HG02571 (cell line): Measurements from ENCODE around the gene GALT.
A peak's percentile ranks its signal among the peaks of the same experiment; 100 is the strongest.

Source experiments
- ATAC-seq: cut with Tn5 transposase; IDR thresholded peaks from one replicate; pipeline ENCODE4 v1.9.1; 2021; ENCODE audit warnings: mild to moderate bottlenecking, moderate library complexity; ENCODE audit not compliant: unreplicated experiment

The GALT gene

DNA sequence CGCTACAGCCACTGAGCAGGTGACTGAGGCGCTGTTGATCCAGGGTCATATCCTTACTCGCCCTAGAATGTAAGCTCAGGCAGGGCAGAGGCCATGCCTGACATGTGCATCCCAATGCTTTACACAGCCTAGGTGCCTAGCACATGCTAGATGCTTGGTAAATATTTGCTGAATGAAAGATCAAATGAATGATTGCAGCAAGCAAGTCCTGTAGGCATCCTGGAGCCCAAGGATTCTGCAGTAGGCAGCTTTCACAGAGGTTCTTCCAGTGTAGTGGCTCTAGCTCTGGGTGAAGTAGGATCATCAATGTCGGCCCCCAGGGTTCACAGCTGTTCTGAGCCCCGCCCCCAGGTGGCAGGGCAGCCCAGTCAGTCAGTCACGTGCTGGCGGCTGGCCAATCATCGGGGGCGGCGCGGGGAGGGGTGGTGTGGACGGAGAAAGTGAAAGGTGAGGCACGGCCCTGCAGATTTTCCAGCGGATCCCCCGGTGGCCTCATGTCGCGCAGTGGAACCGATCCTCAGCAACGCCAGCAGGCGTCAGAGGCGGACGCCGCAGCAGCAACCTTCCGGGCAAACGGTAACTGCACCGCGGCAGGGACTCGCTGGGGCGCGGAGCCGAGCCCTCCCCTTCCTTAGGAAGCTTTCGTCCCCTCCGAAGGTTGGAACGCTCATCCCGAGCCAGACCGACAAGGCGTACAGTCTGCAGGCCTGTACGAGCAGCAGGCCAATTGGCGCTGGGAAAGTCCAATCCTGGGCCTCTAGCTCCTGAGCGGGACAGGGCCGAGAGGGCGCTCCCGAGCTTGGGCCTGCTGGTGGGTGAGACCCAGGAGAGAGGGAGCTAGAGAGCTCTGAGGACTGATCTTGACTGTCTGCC, at the start of gene GALT:
Gene GALT (plus strand): TSS at position 465 of the 873 bp plus-strand sequence. CDS start 30 bp downstream, at position 495.
- ATAC-seq: peak; percentile 91

- ATAC-seq: no peak
Measured at GRCh38 chr9:34599546-34599945, 46.9 kb upstream of the GALT start.

GRCh38 chr9:34600908-34601307, 45.6 kb upstream of the GALT start:
- no peak for ATAC-seq

DNA sequence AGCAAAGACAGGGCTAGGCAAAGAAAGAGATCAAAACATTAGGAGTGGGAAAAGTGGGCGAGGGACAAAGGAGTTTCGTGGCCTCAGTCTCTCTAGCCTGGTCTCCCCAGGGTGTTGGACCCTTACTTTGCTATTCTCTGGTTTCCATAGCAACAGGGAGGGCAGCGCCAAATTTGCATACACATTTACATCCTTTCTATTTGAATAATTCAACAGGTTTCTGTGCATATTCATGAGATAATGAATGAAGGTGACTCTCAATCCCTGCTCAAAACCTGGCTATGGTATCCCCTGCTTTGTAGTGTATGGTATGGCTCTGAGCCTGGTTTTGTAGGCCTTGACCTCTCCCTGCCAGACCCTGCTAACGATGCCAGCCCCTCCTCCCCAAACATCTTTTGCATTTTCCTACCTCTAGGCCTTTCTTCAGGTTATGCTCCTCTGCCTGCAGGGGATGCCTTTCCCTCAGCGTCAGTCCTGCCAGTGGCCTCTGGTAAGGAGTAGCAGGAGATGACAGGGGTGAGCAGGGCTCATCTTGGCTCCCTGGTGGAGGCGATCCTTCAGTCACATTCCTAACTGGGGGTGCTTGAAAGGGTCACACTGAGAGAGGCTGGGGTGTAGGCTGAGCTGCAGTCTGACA, 44.4 kb upstream of the GALT start:
- ATAC-seq: no peak

DNA sequence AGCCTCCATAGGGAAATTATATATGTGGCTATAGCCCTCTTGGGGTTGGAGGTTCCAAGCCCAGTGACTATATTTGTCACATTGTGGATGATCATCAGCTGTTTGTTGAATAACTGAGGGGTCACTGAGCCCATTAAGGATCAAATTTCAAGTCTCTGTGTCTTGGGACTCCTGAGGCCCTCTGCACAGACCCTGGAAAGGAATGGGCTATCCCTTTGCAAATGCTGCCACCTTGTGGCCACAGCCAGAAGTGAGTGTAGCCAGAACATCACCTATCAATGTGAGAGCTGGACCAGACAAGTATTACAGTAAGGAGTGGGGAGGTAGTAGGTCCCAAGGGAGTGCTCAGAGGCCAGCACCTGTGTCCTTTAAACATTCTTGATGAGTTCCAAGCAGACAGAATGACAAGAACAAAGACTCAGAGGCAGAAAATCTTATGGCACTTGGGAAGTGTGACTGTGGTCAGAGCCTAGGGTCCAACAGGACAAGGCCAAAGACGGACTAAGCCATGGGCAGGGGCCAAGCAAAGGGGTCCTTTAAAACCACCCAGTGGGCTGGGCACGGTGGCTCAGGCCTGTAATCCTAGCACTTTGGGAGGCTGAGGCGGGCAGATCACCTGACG, 42.8 kb upstream of the GALT start:
- no peak for ATAC-seq

GRCh38 chr9:34606190-34606589, 40.3 kb upstream of the GALT start:
- no peak for ATAC-seq

- no peak for ATAC-seq
Measured at GRCh38 chr9:34606905-34607304, 39.6 kb upstream of the GALT start.

GRCh38 chr9:34607331-34607730, 39.1 kb upstream of the GALT start:
- no peak for ATAC-seq

- no peak for ATAC-seq
Measured at GRCh38 chr9:34610434-34611206, 35.9 kb upstream of the GALT start.

DNA sequence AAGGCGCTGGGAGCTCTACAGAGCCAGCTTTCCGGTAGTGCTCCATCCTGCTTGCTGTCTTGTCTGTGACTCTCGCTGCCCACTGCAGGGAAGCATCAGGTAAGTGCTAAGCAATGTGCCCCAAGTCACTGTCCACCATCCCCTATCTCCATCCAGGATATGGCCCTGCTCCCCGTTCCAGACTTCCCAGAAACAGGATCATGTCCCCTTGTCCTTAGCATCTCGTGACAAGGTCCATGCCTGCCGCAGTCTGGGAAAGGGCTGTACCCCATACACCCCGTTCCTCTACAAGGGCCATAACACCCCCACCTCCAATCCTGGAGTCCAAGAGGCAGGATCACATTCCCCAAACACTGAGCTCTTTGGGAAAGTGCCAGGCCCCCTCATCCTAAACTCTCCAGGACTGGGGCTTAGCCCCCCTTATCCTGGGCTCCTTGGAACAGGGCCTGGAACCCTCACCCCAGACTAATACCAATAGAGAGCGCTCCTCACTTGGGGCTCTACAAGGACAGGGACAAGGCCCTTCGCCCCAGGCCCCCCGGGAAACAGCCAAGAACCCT, 35.1 kb upstream of the GALT start:
- ATAC-seq: peak; percentile 5

DNA sequence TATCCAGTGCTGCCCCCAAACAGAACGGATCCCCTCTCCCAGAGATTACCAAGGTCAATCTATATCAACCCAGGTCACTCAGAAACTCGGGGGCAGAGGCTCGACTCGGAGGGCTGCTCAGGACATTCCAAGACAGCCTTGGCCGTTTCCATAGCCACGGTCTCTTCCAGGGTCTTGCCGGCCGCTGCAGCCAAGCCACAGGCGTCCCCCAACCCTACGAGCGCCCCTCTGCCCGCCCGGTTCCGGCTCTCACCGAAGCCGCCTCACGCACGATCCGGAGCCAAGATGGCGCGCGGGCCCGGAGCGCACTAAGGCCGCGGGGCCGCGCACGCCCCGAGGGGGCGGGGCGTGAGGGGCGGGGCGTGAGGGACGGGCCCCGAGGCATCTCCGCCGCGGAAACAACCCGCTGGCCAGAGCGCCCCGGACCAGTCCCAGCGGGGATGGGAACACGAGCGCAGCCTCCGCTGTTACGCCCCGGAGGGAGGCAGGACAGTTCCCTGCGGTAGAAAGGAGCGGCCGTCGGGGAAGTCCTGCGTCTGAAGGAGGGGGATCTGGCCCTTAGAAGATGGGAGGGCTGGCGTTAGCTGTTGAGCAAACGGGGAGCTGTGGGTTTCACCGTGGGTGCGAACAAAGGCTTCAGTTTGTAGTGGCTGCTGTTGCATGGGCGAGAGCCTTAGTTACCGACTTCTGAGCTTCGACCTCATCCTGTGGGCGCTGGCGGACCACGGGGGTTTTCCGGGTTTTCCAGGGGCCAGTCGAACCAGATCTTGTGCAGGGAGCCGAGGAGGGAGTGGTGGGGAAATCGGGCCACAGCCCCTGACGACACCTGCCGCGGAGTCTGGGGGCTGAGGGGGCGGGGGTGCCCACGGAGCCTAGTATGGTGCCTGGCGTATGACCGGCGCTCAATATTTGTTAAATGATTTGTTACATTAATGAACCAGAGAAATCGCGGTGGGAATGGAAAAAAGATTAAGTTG, 34.4 kb upstream of the GALT start, which contains the start of gene RPP25L:
Gene RPP25L (minus strand): TSS at position 287 of the 977 bp plus-strand sequence. CDS start 801 bp downstream, outside the sequence.
- peak; percentile 76 for ATAC-seq

GRCh38 chr9:34612788-34613390, 33.6 kb upstream of the GALT start:
- peak; percentile 52 for ATAC-seq

DNA sequence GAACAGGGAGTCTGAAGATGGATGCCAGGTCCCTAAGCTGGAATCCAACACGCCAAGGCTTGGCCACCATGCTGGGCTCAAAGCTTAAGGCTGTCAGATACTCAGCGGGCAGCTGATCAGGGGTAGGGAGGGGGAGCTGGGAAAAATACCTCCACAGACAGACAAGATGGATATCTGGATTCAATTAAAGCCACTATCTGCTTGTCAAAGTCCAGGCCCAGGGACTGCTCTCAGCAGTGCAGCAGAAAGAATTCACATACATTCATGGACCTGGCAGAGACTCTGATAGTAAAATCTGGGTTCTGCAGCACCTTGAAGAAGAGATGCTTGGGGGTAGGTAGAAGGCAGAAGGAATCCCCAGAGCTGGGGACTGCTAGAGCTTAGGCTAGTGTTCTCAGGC, 31.3 kb upstream of the GALT start:
- ATAC-seq: no peak

DNA sequence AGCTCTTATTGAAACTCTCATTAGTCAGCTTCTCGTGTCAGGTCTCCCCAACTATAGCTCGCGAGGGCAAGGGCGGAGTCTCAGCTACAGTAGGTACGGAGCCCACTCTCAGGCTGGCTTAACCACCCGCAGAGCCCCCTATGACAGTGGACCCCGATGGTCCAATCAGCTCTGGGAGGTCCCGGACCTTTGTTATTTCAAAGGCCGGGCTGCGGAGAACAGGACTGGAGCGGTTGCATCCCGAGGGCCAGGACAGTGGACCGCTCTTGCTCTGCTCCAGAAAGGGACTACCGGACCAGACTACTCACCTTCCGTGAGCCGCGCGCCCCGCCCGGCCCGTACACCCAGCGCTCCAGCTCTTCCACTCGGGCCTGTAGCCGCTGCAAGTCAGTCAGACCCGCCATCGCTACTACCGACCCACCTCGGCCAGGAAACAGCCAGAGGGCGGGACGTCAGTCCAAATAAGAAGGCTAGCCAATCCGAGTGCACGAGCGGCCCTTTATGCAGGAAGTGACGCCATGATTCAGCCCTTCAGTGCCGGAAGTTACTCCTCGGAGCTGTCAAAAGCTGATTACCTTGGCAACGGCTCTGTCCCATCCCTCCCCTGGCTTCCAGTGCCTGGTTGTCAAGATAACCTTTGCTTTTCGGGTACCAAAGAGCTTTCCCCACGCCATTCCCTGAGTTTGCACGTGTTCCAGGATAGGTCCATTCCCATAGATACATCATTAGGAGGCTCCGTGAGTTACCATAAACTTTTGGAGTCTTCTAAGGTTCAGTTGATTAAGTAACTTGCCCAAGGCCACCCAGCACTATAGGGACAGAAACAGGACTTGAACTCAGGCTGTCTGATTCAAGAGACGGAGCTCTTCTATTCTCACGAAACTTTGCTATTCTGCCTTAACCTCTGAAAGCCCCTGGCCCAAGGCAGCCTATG, 26.1 kb upstream of the GALT start, which contains the start of gene DCTN3:
Gene DCTN3 (minus strand): TSS at position 435 of the 934 bp plus-strand sequence. CDS start 31 bp downstream, at position 404.
- peak; percentile 97 for ATAC-seq

DNA sequence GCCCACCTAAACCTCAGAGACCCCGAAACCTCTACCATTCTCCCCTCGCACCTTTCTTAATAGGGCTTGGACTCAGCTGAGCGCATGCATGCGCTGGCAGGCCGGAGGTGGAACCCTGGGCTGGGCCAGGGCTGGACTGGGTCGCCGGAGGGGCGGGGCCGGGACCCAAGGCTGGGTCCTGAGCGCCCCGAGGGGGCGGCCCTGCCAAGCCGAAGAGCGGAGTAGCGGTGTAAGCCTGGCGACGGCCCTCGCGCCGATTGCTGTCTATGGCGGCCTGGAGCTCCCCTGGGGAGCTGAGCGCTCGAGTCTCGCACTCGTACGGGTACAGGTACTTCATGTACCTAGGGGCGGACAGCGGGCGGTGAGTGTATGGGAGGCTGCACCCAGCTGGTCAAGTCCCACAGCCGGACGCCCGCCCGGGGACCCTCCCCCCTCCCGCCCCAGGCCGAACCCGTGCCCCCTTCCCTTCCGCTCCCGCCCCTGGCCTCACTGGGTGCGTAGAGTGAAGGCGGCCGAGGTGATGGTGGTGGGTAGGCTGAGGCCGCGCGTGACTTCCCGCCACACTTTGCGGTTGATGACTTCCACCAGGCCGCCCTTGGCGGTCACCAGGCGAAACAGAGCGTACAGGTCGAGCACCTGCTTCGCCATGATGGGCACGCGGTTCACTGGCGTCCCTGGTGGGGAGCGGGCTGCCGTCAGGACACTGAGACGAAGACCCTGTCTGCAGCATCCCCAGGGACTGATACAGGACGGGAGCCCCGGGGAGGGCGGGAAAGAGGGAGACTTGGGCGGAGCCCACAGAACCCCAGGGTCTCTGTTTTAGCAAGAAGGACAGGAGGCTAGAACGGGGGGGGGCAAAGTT, 22.9 kb upstream of the GALT start:
- ATAC-seq: no peak

DNA sequence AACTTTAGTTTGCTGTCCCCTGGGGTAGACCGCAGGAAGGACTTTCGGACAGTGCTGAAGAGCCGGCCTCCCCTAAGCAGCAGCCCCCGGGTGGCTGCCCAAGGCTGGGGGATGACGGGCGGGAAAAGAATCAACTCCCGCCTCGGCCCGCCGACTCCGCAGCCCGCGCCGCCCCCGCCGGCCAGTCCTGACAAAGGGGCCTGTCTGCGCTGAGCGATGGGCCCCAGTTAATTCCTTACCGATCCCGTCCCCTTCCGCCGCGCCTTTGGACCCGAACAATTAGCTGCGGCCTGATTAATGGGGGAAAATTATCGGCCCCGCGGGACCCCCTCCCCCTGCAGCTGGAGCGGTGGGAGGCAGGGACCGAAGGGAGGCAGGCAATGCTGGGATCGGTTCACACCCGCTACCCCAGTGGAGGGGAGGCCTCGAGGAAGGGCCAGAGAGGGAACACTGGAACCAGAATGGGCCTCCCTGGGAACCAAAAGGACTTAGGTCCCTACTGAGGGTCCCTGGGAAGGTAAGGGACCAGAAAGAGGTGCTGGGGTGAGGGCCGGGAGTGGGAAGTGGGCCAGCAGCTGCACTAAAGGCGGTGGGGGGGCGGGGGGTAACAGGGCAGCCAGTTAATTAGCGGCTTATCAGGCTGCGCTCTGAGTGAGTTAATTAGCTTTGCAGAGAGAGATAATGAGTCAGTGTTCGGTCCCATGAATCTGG, 21.8 kb upstream of the GALT start:
- no peak for ATAC-seq
